ENCODE data around the gene PYROXD2. TPM values are rescaled to one million over a fixed set of nuclear protein-coding genes. Genes with fewer than 3 reads are reported as not detected.

Gene PYROXD2
- total RNA-seq, 1 experiment from 2014 or later: 2.3 TPM

GRCh38 chr10:98456043-98456570, 41.1 kb upstream of the PYROXD2 start:
- intact Hi-C loops (cut with micrococcal nuclease; ENCODE audit: unreplicated experiment) (no loop called here), in situ Hi-C loops (cut with HindIII; ENCODE audit: low pct_unique_long_range_greater_than_20kb, low sequenced_read_pairs) (no loop called here)
- Histone ChIP-seq H3K4me3 (ENCODE audit: low read depth in 2 of 2, low read length in 2 of 2) (no peak overlapping the region), H3K9me3 (ENCODE audit: control insufficient read depth, insufficient read depth, low read depth, low read length) (no peaks in the 10 kb centered on the region), H3K27me3 (ENCODE audit: control insufficient read depth, insufficient read depth, low read length) (no peaks in the 10 kb centered on the region; the same call in 1 of the 2 replicates), H3K27ac (ENCODE audit: low read length) (no peak overlapping the region), H3K36me3 (ENCODE audit: control insufficient read depth, insufficient read depth, low read length) (no peaks in the 10 kb centered on the region), H3K4me1 (ENCODE audit: control insufficient read depth, insufficient read depth, low read length) (peaks cover 14% of the 10 kb centered on the region)
- ChIA-PET POLR2A (no interaction called here), CTCF (no interaction called here)
- no peak for DNase-seq (ENCODE audit: low read depth, low spot score)
- ATAC-seq: no peak
- no TSS peak for BruUV-seq (replicated peaks)
- TF ChIP-seq SIN3A (IDR thresholded peaks at IDR 0.05; ENCODE audit: borderline replicate concordance, insufficient read depth, low read depth, low read length) (no peak), REST (IDR thresholded peaks at IDR 0.05; ENCODE audit: insufficient read depth in 1 of 2, low read depth in 2 of 2, low read length in 1 of 2) (no peak), CTCF (IDR thresholded peaks at IDR 0.05) (no peak)

GRCh38 chr10:98453729-98454128, 38.7 kb upstream of the PYROXD2 start:
- DNase-seq (ENCODE audit: low read depth, low spot score) (no peak), ATAC-seq (no peak)
- no peaks in the 10 kb centered on the region for H3K9me3 ChIP-seq (ENCODE audit: control insufficient read depth, insufficient read depth, low read depth, low read length)
- POLR2A ChIA-PET: no interaction called here
- CTCF ChIA-PET: no interaction called here
- H3K36me3 ChIP-seq (ENCODE audit: control insufficient read depth, insufficient read depth, low read length): no peaks in the 10 kb centered on the region
- no peaks in the 10 kb centered on the region for H3K4me1 ChIP-seq (ENCODE audit: control insufficient read depth, insufficient read depth, low read length)
- no peaks in the 10 kb centered on the region; the same call in 1 of the 2 replicates for H3K27me3 ChIP-seq (ENCODE audit: control insufficient read depth, insufficient read depth, low read length)
- no peak overlapping the region for H3K4me3 ChIP-seq (ENCODE audit: low read depth in 2 of 2, low read length in 2 of 2)
- in situ Hi-C loops (cut with HindIII; ENCODE audit: low pct_unique_long_range_greater_than_20kb, low sequenced_read_pairs): no loop called here
- no peak overlapping the region for H3K27ac ChIP-seq (ENCODE audit: low read length)
- TF ChIP-seq TCF7L2 (IDR thresholded peaks at IDR 0.05; ENCODE audit: low read depth, low read length): no peak
- BruUV-seq (replicated peaks): no TSS peak
- intact Hi-C loops (cut with micrococcal nuclease; ENCODE audit: unreplicated experiment): no loop called here

GRCh38 chr10:98450618-98451017, 35.6 kb upstream of the PYROXD2 start:
- Histone ChIP-seq H3K9me3 (ENCODE audit: control insufficient read depth, insufficient read depth, low read depth, low read length) (no peaks in the 10 kb centered on the region), H3K27me3 (ENCODE audit: control insufficient read depth, insufficient read depth, low read length) (no peaks in the 10 kb centered on the region; the same call in 1 of the 2 replicates), H3K36me3 (ENCODE audit: control insufficient read depth, insufficient read depth, low read length) (no peaks in the 10 kb centered on the region; the same call in 1 of the 2 replicates), H3K4me1 (ENCODE audit: control insufficient read depth, insufficient read depth, low read length) (peaks cover 9% of the 10 kb centered on the region), H3K4me3 (ENCODE audit: low read depth in 2 of 2, low read length in 2 of 2) (no peak overlapping the region), H3K27ac (ENCODE audit: low read length) (no peak overlapping the region)
- BruUV-seq (replicated peaks): no TSS peak
- ChIA-PET POLR2A (no interaction called here), CTCF (no interaction called here)
- TF ChIP-seq SIN3A (IDR thresholded peaks at IDR 0.05; ENCODE audit: borderline replicate concordance, insufficient read depth, low read depth, low read length) (no peak), REST (IDR thresholded peaks at IDR 0.05; ENCODE audit: insufficient read depth in 1 of 2, low read depth in 2 of 2, low read length in 1 of 2) (no peak)
- in situ Hi-C loops (cut with HindIII; ENCODE audit: low pct_unique_long_range_greater_than_20kb, low sequenced_read_pairs): no loop called here
- ATAC-seq: no peak
- intact Hi-C loops (cut with micrococcal nuclease; ENCODE audit: unreplicated experiment): no loop called here
- no peak for DNase-seq (ENCODE audit: low read depth, low spot score)
